IMR-90 (cell line): Measurements from ENCODE around the gene SLC2A11.

ENCODE experiments used
- MAZ ChIP-seq: IDR thresholded peaks from 2 replicates; pipeline ENCODE4 v1.6.1; 2012; ENCODE audit warnings: low read depth, mild to moderate bottlenecking, low read length, improper control_type of control experiment, moderate library complexity, borderline replicate concordance
- TF ChIP-seq, protein P1 (sequence below): conservative IDR thresholded peaks from 2 replicates; pipeline ENCODE4 v1.5.1; 2012; ENCODE audit warnings: mild to moderate bottlenecking, low read depth, low read length, improper control_type of control experiment

DNA sequence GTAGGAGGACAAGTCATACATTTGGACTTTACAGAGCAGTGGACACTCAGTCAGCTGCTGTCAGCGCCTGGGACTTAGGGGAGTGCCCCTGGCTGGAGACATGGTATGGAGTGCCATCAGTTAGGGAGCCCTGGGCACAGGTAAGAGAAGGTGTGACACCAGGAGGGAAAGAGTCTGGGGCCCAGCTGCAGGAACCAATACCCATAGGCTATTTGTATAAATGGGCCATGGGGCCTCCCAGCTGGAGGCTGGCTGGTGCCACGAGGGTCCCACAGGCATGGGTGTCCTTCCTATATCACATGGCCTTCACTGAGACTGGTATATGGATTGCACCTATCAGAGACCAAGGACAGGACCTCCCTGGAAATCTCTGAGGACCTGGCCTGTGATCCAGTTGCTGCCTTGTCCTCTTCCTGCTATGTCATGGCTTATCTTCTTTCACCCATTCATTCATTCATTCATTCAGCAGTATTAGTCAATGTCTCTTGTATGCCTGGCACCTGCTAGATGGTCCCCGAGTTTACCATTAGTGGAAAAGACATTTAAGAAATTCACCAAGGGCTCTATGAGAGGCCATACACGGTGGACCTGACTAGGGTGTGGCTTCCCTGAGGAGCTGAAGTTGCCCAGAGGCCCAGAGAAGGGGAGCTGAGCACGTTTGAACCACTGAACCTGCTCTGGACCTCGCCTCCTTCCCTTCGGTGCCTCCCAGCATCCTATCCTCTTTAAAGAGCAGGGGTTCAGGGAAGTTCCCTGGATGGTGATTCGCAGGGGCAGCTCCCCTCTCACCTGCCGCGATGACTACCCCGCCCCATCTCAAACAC is 35.7 kb downstream of the SLC2A11 start:
- TF ChIP-seq, protein P1, sequence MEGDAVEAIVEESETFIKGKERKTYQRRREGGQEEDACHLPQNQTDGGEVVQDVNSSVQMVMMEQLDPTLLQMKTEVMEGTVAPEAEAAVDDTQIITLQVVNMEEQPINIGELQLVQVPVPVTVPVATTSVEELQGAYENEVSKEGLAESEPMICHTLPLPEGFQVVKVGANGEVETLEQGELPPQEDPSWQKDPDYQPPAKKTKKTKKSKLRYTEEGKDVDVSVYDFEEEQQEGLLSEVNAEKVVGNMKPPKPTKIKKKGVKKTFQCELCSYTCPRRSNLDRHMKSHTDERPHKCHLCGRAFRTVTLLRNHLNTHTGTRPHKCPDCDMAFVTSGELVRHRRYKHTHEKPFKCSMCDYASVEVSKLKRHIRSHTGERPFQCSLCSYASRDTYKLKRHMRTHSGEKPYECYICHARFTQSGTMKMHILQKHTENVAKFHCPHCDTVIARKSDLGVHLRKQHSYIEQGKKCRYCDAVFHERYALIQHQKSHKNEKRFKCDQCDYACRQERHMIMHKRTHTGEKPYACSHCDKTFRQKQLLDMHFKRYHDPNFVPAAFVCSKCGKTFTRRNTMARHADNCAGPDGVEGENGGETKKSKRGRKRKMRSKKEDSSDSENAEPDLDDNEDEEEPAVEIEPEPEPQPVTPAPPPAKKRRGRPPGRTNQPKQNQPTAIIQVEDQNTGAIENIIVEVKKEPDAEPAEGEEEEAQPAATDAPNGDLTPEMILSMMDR = no peak
- TF ChIP-seq MAZ = no peak
